Spleen (tissue), 11 donors: ENCODE results near the gene POGZ. TPM values are rescaled to one million over a fixed set of nuclear protein-coding genes. Genes with fewer than 3 reads are reported as not detected.
"Not testable (repeated sequence)": the region's sequence is repeated elsewhere in the genome, so short reads cannot be mapped to it uniquely, and the experiment has no call there.

Source experiments
- DNase-seq: peaks from one replicate; pipeline ENCODE4 v3.0.0-alpha.2; 2020
- H3K27ac ChIP-seq, 8 donors: fragments of 200-600 bp; sonication (generic) in 7 of 8; 1 replicate in 4 of 8; 2 replicates in 4 of 8; pipeline versions ENCODE4 v1.5.0 to v1.8.0; 2016 to 2021; ENCODE audit warnings: inconsistent platforms in 4 of 8, mild to moderate bottlenecking in 4 of 8, moderate library complexity in 1 of 8
- H3K27me3 ChIP-seq, 7 donors: fragments of 200-600 bp; sonication (generic) in 6 of 7; replicated peaks in 1 of 7; 1 replicate in 4 of 7; 2 replicates in 3 of 7; pipeline versions ENCODE4 v1.5.0 to v1.8.0; 2016 to 2021; ENCODE audit warnings: inconsistent platforms in 3 of 7, mild to moderate bottlenecking in 1 of 7
- H3K36me3 ChIP-seq, 6 donors: fragments of 200-600 bp; sonication (generic) in 5 of 6; 1 replicate in 4 of 6; 2 replicates in 2 of 6; pipeline versions ENCODE4 v1.5.0 to v1.8.0; 2016 to 2021; ENCODE audit warnings: inconsistent platforms in 2 of 6
- H3K4me1 ChIP-seq, 6 donors: fragments of 200-600 bp; sonication (generic) in 5 of 6; 1 replicate in 3 of 6; 2 replicates in 3 of 6; pipeline versions ENCODE4 v1.5.0 to v1.8.0; 2016 to 2021; ENCODE audit warnings: inconsistent platforms in 3 of 6
- H3K4me3 ChIP-seq, 8 donors: fragments of 200-600 bp; sonication (generic) in 7 of 8; 1 replicate in 4 of 8; 2 replicates in 4 of 8; pipeline versions ENCODE4 v1.5.0 to v1.8.0; 2016 to 2021; ENCODE audit warnings: inconsistent platforms in 4 of 8, mild to moderate bottlenecking in 4 of 8, moderate library complexity in 2 of 8
- H3K9me3 ChIP-seq, 8 donors: fragments of 200-600 bp; sonication (generic) in 7 of 8; 1 replicate in 4 of 8; 2 replicates in 4 of 8; pipeline versions ENCODE4 v1.5.0 to v1.8.0; 2016 to 2021; ENCODE audit warnings: inconsistent platforms in 4 of 8
- POLR2A ChIP-seq, 3 donors: fragments of 450-650 bp; IDR thresholded peaks; one replicate each; pipeline ENCODE4 v1.5.1; 2017; ENCODE audit warnings: antibody characterized with exemption in 3 of 3, mild to moderate bottlenecking in 1 of 3
- POLR2AphosphoS5 ChIP-seq, 3 donors: sonication (generic); formaldehyde crosslinking; IDR thresholded peaks; one replicate each; pipeline ENCODE4 v1.5.1; 2017; ENCODE audit warnings: antibody characterized with exemption in 3 of 3
- WGBS, 5 donors: extraction: QIAGEN DNeasy Blood & Tissue Kit in 3 of 5; methylation state at CpG; one replicate each; pipeline versions ENCODE4 v1.1.5 to v1.1.7; 2013 to 2018; 5-methylcytosine and 5-hydroxymethylcytosine counted together
- intact Hi-C: fragments of 100-400 bp; cut with DNase I; formaldehyde crosslinking; loops from one replicate; pipeline ENCODE4 v1.15.0; 2023; ENCODE audit warnings: low total_unique reads
- polyA plus RNA-seq, 3 donors: library from polyadenylated mRNA; stranded (reverse); fragments of 200-250 nt; gene quantifications; one replicate each; pipeline ENCODE4 v1.2.1, GENCODE V29; 2013
- total RNA-seq, 7 donors: library from RNA; depleted of rRNA in 3 of 7; stranded (reverse); fragments of >200 nt in 3 of 7; fragmentation: NEBNext Ultra II Directional in 4 of 7; extraction: Animal tissue kit (Norgen Biotek cat#: 25700) in 4 of 7; gene quantifications; one replicate each; pipeline versions ENCODE4 v1.1.0 to v1.2.1, GENCODE V29; 2016 to 2021
- TF ChIP-seq, protein P1 (sequence below), 11 experiments: fragments of 200-600 bp in 7 of 11; fragments of 450-650 bp in 4 of 11; sonication (generic) in 4 of 11; IDR thresholded peaks in 8 of 11; conservative IDR thresholded peaks in 3 of 11; 1 replicate in 7 of 11; 2 replicates in 4 of 11; pipeline versions ENCODE4 v1.4.0 to v1.8.0; 2016 to 2021; ENCODE audit warnings: antibody characterized with exemption in 11 of 11, inconsistent platforms in 4 of 11, mild to moderate bottlenecking in 1 of 11
- donor health status: healthy with polysubstance abuse.
- donor health status: DM: no; HTN: no; CAD: no; lungs with moderate emphysema.
- donor health status: DM: no; HTN: no; CAD: no.
- donor health status: Bipolar disorder and iron deficiency.
- donor health status: healthy.
- donor health status: DM: no; HTN: no; CAD: no.
- donor health status: DM: yes; HTN: yes; CAD: no.

The POGZ gene
- total and polyA plus RNA-seq, 10 donors: 12.9 to 133 (median 82.6) TPM

DNA sequence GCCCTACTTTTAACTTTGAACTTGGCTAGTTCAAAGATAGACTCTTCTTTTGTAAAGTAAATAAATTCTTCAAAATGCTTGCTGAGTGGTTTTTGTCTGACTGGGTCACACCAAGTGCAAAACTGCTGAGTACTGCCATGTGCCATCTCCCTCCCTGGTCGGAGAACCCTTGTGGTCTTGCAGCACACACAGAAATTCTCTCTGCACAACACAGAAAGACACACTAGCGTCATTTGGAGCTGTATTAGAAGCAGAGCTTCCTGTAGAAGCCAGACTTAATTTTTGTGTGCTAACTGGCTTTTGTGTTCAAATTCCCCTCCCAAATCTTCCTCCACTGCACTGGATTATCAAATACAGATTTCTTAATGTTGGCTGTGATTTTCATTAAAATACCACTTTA is 57.4 kb downstream of the POGZ start:
- H3K9me3 ChIP-seq: no peaks in the 10 kb centered on the region
- TF ChIP-seq POLR2A (IDR thresholded peaks at IDR 0.05) (no peak), POLR2AphosphoS5 (IDR thresholded peaks at IDR 0.05) (no peak)
- TF ChIP-seq, protein P1, sequence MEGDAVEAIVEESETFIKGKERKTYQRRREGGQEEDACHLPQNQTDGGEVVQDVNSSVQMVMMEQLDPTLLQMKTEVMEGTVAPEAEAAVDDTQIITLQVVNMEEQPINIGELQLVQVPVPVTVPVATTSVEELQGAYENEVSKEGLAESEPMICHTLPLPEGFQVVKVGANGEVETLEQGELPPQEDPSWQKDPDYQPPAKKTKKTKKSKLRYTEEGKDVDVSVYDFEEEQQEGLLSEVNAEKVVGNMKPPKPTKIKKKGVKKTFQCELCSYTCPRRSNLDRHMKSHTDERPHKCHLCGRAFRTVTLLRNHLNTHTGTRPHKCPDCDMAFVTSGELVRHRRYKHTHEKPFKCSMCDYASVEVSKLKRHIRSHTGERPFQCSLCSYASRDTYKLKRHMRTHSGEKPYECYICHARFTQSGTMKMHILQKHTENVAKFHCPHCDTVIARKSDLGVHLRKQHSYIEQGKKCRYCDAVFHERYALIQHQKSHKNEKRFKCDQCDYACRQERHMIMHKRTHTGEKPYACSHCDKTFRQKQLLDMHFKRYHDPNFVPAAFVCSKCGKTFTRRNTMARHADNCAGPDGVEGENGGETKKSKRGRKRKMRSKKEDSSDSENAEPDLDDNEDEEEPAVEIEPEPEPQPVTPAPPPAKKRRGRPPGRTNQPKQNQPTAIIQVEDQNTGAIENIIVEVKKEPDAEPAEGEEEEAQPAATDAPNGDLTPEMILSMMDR (IDR thresholded peaks at IDR 0.05 in 8 of 11, conservative IDR thresholded peaks at IDR 0.05 in 3 of 11): no peak
- WGBS, 5 donors: 67 to 95% (median 75%) methylated on average over 2 of the region's 2 CpGs
- no peak overlapping the region for H3K4me3 ChIP-seq
- H3K27ac ChIP-seq: no peak overlapping the region
- intact Hi-C loops: no loop called here
- DNase-seq: no peak
- H3K36me3 ChIP-seq: peaks cover 0 to 67% (median 54%) of the 10 kb centered on the region in 6 donors
- H3K4me1 ChIP-seq: peaks cover 10 to 29% (median 21%) of the 10 kb centered on the region in 6 donors
- no peaks in the 10 kb centered on the region for H3K27me3 ChIP-seq

GRCh38 chr1:151401125-151401788 is 58.0 kb downstream of the POGZ start:
- H3K9me3 ChIP-seq: no peaks in the 10 kb centered on the region
- TF ChIP-seq POLR2A (IDR thresholded peaks at IDR 0.05) (no peak), POLR2AphosphoS5 (IDR thresholded peaks at IDR 0.05) (no peak)
- TF ChIP-seq, protein P1 (IDR thresholded peaks at IDR 0.05 in 8 of 11, conservative IDR thresholded peaks at IDR 0.05 in 3 of 11): no peak
- no peaks in the 10 kb centered on the region for H3K27me3 ChIP-seq
- no peak for DNase-seq
- WGBS, 5 donors: 89 to 95% (median 95%) methylated on average over 13 of the region's 13 CpGs
- peaks cover 10 to 29% (median 21%) of the 10 kb centered on the region in 6 donors for H3K4me1 ChIP-seq
- H3K27ac ChIP-seq: peak overlapping the region in 2 of 8 donors; percentile 94
- H3K36me3 ChIP-seq: peaks cover 0 to 61% (median 48%) of the 10 kb centered on the region in 6 donors
- intact Hi-C loops: no loop called here
- peak overlapping the region in 2 of 8 donors; percentile 69 to 97 for H3K4me3 ChIP-seq

DNA sequence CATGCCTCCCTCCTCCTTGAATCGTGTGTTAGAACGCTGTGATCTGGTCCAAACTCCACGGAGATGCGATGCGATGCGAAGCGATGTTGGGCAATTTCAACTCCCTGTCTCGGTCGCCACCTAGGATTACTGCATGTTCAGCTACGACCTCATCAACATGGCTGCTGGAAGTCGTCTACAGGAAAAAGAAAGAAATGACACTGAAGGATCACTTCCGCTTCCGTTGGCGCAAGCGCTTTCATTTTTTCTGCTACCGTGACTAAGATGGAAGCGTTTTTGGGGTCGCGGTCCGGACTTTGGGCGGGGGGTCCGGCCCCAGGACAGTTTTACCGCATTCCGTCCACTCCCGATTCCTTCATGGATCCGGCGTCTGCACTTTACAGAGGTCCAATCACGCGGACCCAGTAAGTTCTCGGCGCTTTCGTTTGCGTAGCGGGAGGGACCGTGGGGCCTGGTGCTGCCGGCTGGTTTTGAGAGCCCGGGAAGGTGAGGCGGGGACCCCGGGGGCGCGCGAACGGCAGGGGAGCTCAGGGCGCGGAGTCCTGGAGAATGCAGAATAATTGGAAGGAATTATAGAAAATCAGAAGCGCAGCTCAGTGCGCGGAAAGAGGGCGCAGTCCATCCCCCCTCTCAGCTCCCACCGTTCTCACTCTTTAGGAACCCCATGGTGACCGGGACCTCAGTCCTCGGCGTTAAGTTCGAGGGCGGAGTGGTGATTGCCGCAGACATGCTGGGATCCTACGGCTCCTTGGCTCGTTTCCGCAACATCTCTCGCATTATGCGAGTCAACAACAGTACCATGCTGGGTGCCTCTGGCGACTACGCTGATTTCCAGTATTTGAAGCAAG is 59.7 kb downstream of the POGZ start, which contains the start of gene PSMB4:
PSMB4 (plus strand) TSS at position 250 of the 848 bp plus-strand sequence; CDS start at position 265, 15 bp downstream.
- H3K27me3 ChIP-seq: no peaks in the 10 kb centered on the region
- H3K27ac ChIP-seq: peak within 1 kb of the TSS; percentile 82 to 94 (median 92)
- H3K36me3 ChIP-seq: peaks cover 0 to 44% (median 31%) of the 10 kb centered on the region in 6 donors
- intact Hi-C loops: no loop called here
- TF ChIP-seq POLR2AphosphoS5 (IDR thresholded peaks at IDR 0.05) (peak; percentile 85 to 99 (median 86)), POLR2A (IDR thresholded peaks at IDR 0.05) (peak in 1 of 3 donors; percentile 17)
- TF ChIP-seq, protein P1 (IDR thresholded peaks at IDR 0.05 in 8 of 11, conservative IDR thresholded peaks at IDR 0.05 in 3 of 11): peak in 7 of 11 experiments; percentile 15 to 53 (median 46)
- H3K4me1 ChIP-seq: peaks cover 10 to 29% (median 21%) of the 10 kb centered on the region in 6 donors
- H3K4me3 ChIP-seq: peak within 1 kb of the TSS; percentile 67 to 97 (median 76)
- 0 to 1% (median 0%) methylated on average over 63 of the region's 63 CpGs for WGBS, 5 donors
- H3K9me3 ChIP-seq: no peaks in the 10 kb centered on the region
- DNase-seq: peak; percentile 89

DNA sequence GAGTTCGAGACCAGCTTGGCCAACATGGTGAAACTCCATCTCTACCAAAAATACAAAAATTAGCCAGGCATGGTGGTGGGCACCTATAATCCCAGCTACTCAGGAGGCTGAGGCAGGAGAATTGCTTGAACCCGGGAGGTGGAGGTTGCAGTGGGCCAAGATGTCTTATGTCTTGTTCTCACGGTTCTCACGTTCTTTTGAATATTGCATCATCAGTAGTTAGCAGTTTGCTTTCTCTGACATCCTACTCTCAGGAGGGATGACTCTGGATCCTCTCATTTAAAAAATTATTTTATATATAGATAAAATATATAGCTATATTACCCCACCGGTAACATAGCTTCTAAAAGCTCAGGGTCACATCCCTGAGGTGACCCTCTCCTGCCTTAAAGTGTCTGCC is 63.0 kb downstream of the POGZ start:
- peaks cover 10 to 22% (median 18%) of the 10 kb centered on the region in 6 donors for H3K4me1 ChIP-seq
- H3K27ac ChIP-seq, intact Hi-C loops, DNase-seq, H3K9me3 ChIP-seq, H3K27me3 ChIP-seq, H3K4me3 ChIP-seq: not testable (repeated sequence)
- 75 to 88% (median 87%) methylated on average over 5 of the region's 5 CpGs for WGBS, 5 donors
- H3K36me3 ChIP-seq: peaks cover 0 to 11% (median 7%) of the 10 kb centered on the region in 6 donors
